Peyer's patch (tissue), 4 donors: ENCODE data around the gene MBIP.

Experiments used
- POLR2A ChIP-seq, 2 donors: fragments of 450-650 bp; IDR thresholded peaks; one replicate each; pipeline ENCODE4 v1.5.1; 2017; ENCODE audit warnings: antibody characterized with exemption in 2 of 2, mild to moderate bottlenecking in 2 of 2, moderate library complexity in 2 of 2
- TF ChIP-seq, protein P1 (sequence below), 6 experiments: fragments of 450-650 bp in 4 of 6; fragments of 200-600 bp in 2 of 6; sonication (generic) in 1 of 6; IDR thresholded peaks; one replicate each; pipeline ENCODE4 v1.5.1; 2017 to 2019; ENCODE audit warnings: antibody characterized with exemption in 6 of 6, mild to moderate bottlenecking in 3 of 6, moderate library complexity in 1 of 6

DNA sequence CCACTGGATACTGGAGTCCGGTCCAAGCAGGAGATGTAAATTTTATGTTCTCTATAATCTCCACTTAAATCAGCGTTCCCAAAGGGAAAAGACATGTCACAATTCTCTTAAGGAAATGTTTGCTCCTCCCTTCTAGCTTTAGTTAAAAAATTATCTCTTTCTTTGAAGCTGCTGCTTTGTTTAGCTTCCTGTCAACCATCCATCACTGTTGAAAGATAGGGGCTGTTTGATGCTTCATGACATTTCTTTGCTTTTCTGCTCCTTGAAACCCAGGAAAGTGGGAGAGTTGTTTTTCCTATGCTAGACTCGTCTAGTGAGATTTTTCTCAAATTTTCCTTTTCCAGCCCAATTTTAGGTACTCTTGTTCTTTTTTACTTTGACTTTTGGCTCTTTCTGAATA, 31.9 kb downstream of the MBIP start:
- TF ChIP-seq POLR2A (IDR thresholded peaks at IDR 0.05) = no peak
- TF ChIP-seq, protein P1, sequence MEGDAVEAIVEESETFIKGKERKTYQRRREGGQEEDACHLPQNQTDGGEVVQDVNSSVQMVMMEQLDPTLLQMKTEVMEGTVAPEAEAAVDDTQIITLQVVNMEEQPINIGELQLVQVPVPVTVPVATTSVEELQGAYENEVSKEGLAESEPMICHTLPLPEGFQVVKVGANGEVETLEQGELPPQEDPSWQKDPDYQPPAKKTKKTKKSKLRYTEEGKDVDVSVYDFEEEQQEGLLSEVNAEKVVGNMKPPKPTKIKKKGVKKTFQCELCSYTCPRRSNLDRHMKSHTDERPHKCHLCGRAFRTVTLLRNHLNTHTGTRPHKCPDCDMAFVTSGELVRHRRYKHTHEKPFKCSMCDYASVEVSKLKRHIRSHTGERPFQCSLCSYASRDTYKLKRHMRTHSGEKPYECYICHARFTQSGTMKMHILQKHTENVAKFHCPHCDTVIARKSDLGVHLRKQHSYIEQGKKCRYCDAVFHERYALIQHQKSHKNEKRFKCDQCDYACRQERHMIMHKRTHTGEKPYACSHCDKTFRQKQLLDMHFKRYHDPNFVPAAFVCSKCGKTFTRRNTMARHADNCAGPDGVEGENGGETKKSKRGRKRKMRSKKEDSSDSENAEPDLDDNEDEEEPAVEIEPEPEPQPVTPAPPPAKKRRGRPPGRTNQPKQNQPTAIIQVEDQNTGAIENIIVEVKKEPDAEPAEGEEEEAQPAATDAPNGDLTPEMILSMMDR (IDR thresholded peaks at IDR 0.05) = no peak
